ENCODE results near the gene AGRN.

The AGRN gene

DNA sequence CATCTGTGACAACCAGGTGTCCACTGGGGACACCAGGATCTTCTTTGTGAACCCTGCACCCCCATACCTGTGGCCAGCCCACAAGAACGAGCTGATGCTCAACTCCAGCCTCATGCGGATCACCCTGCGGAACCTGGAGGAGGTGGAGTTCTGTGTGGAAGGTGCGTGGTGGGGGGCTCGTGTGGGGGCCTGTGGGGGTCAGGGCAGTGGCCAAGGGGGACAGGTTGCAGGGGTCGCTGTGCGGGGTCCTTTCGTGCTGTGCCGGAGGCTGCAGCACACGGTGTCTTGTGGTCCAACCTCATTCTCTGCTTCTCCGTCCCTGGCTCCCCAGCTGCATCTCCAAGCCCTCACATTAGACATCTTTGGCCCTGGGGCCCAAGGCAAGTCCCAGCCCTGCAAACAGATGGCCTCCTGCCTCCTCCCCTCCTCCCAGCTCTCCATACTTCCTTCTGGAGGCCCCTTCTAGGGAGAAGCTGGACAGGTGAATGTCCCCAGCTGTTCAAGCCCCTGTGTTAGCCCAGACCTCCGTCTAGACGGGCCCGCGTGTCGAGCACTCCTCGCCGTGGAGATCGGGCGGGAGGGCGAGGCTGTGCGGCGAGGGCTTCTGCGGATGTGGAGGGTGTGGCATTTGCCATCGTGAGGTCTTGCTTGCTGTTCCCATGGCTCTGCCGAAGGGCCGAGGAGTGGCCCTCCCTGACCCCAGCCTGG is 2.5 kb downstream of the AGRN start:
- TF ChIP-seq CTCF (IDR thresholded peaks at IDR 0.05) = no peak
- H3K27me3 ChIP-seq (ENCODE audit: control insufficient read depth, insufficient read depth, low read length) = no peaks in the 10 kb centered on the region
- H3K4me2 ChIP-seq (ENCODE audit: low read length) = no peak overlapping the region
- H3K27ac ChIP-seq = no peak overlapping the region
- H3K79me2 ChIP-seq = no peaks in the 10 kb centered on the region
- H3K36me3 ChIP-seq (ENCODE audit: control insufficient read depth, insufficient read depth, low read length) = no peaks in the 10 kb centered on the region
- H3K4me3 ChIP-seq (ENCODE audit: low read depth, low read length) = no peak overlapping the region
- H2AFZ ChIP-seq = no peak overlapping the region
- H3K4me1 ChIP-seq = no peaks in the 10 kb centered on the region
- H3K9ac ChIP-seq = no peak overlapping the region
- no peaks in the 10 kb centered on the region for H3K9me3 ChIP-seq (ENCODE audit: control insufficient read depth, low read length)

DNA sequence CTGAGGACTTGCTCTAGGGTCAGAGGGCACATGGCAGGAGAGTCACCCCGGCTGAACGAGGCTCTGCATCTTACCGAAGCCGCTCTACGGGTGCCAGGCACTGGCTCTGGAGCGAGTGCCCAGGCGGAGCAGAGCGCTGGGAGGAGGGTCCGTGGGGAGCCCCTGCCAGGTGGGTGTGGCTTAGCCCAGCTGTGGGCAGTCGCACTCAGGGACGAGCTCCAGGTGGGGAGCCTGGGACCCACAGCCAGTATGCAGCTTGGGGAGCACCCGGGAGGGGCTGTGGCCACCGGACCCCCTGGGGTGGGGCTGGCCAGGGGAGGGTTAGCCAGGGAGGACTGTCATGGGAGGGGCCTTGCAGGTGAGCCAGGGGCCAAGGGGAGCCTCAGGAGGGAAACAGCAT is 3.8 kb downstream of the AGRN start:
- Histone ChIP-seq H3K9ac (no peak overlapping the region), H3K79me2 (no peaks in the 10 kb centered on the region), H3K4me2 (ENCODE audit: low read length) (no peak overlapping the region), H3K9me3 (ENCODE audit: control insufficient read depth, low read length) (no peaks in the 10 kb centered on the region), H3K27me3 (ENCODE audit: control insufficient read depth, insufficient read depth, low read length) (no peaks in the 10 kb centered on the region), H3K36me3 (ENCODE audit: control insufficient read depth, insufficient read depth, low read length) (no peaks in the 10 kb centered on the region), H3K4me3 (ENCODE audit: low read depth, low read length) (no peak overlapping the region), H3K27ac (no peak overlapping the region), H3K4me1 (no peaks in the 10 kb centered on the region), H2AFZ (no peak overlapping the region)
- TF ChIP-seq CTCF (IDR thresholded peaks at IDR 0.05) = no peak

DNA sequence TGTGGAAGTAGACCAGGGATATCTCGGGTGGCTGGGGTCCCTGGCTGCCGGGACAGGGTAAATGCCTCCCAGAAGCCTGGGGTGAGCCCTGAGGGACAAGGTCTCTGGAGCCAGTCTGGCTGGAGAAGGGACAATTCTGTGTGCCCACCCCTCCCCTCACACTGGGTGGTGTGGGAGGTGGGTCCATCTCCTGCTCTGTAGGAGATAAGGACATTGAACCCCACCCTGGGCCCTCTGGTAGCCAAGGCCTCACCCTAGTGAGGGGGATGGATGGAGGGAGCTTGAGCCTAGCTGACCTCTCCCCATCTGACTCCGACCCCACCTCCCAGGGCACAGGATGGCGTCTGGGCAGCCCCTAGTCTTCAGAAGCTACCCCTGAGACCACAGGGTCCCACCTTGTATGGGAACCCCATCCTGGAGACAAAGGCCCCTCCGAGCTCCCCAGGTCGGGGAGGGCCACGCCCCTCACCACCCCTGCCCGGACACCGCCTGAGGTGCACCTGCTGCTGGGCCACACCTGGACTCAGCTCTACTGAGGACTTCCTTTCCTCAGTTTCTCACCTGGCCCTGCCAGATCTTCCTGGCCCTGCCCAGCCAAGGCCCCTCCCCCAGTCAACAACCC is 4.3 kb downstream of the AGRN start:
- H3K4me2 ChIP-seq (ENCODE audit: low read length) = no peak overlapping the region
- TF ChIP-seq CTCF (IDR thresholded peaks at IDR 0.05) = no peak
- no peaks in the 10 kb centered on the region for H3K27me3 ChIP-seq (ENCODE audit: control insufficient read depth, insufficient read depth, low read length)
- H3K4me1 ChIP-seq = no peaks in the 10 kb centered on the region
- H3K9me3 ChIP-seq (ENCODE audit: control insufficient read depth, low read length) = no peaks in the 10 kb centered on the region
- H2AFZ ChIP-seq = no peak overlapping the region
- no peaks in the 10 kb centered on the region for H3K79me2 ChIP-seq
- H3K27ac ChIP-seq = no peak overlapping the region
- no peaks in the 10 kb centered on the region for H3K36me3 ChIP-seq (ENCODE audit: control insufficient read depth, insufficient read depth, low read length)
- no peak overlapping the region for H3K9ac ChIP-seq
- no peak overlapping the region for H3K4me3 ChIP-seq (ENCODE audit: low read depth, low read length)

DNA sequence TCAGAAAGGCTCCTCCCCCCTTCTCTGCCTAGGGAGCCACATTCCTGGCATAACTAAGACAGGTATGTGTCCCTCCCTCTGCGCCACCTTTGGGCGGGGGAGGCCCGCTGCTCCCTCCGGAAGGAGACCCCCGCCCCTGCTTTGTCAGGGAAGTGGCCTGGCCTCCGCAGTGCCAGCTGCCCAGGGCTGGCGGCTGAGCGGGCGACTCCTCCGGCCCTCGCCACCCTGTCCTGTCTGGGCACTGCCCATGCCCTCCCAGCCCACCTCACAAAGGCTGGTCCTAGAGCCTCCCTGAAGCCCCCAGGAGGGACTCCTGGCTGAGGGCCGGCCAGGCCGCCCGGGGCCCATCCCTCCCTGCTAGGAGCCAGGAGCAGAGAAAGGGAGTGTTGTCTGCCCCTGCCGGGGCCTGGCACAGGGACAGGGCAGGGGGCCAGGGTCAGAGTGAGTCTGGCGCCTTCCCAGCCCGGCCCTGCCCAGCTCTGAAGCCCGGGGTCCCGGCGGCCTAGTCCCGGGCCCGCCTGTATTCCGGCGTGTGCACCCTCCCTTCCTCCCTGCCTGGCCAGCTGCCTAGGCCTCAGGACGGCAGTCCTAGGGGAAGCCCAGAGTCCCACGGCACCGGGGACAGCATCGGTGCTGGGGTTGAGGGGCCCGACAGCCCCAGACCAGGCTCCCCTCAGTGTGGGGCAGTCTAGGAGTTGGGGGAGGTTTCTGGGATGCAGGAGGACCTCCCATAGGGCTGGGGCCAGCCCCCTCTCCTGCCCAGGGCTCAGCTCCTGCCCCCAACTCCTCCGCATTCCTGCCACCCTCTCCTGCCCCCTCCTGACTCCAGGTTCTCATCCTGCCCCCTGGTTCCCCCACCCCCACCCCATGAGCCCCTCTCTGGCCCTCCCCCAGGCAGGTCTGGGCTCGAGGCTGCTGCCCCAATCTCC is 5.1 kb downstream of the AGRN start:
- H3K79me2 ChIP-seq = no peaks in the 10 kb centered on the region
- no peak overlapping the region for H3K27ac ChIP-seq
- no peak overlapping the region for H3K4me2 ChIP-seq (ENCODE audit: low read length)
- no peak overlapping the region for H3K4me3 ChIP-seq (ENCODE audit: low read depth, low read length)
- no peaks in the 10 kb centered on the region for H3K27me3 ChIP-seq (ENCODE audit: control insufficient read depth, insufficient read depth, low read length)
- no peak for TF ChIP-seq CTCF (IDR thresholded peaks at IDR 0.05)
- no peaks in the 10 kb centered on the region for H3K9me3 ChIP-seq (ENCODE audit: control insufficient read depth, low read length)
- no peak overlapping the region for H3K9ac ChIP-seq
- H3K4me1 ChIP-seq = no peaks in the 10 kb centered on the region
- H2AFZ ChIP-seq = no peak overlapping the region
- H3K36me3 ChIP-seq (ENCODE audit: control insufficient read depth, insufficient read depth, low read length) = no peaks in the 10 kb centered on the region

Measured in parathyroid adenoma (tissue), 2 donors.